Stromal cell of bone marrow (primary cell): Measurements from ENCODE around the gene STRC.
"Not testable (repeated sequence)": the region's sequence is repeated elsewhere in the genome, so short reads cannot be mapped to it uniquely, and the experiment has no call there.

Experiments used
- DNase-seq: peaks from one replicate; pipeline ENCODE4 v3.0.0-alpha.2; 2012; ENCODE audit warnings: low read depth

Gene STRC

GRCh38 chr15:43618700-43619099, at the start of gene STRC:
Gene STRC, minus strand, starts transcription at chr15:43618800. Its CDS starts 78 bp downstream, at chr15:43618722.
- not testable (repeated sequence) for DNase-seq

GRCh38 chr15:43666177-43666576, 47.6 kb upstream of the STRC start:
- not testable (repeated sequence) for DNase-seq

GRCh38 chr15:43663333-43663732, 44.7 kb upstream of the STRC start:
- DNase-seq: not testable (repeated sequence)

GRCh38 chr15:43662293-43662692, 43.7 kb upstream of the STRC start:
- DNase-seq: not testable (repeated sequence)

- DNase-seq: not testable (repeated sequence)
Observed at GRCh38 chr15:43659727-43660126, 41.1 kb upstream of the STRC start.

GRCh38 chr15:43649430-43649926, 30.9 kb upstream of the STRC start:
- not testable (repeated sequence) for DNase-seq

- no peak for DNase-seq
Observed at GRCh38 chr15:43648649-43649429, 30.2 kb upstream of the STRC start, which contains the start of gene CATSPER2. Gene CATSPER2, minus strand, starts transcription at chr15:43648844. Its CDS starts 783 bp downstream, at chr15:43648061.

GRCh38 chr15:43638464-43639204, 20.0 kb upstream of the STRC start:
- DNase-seq: not testable (repeated sequence)

- DNase-seq: not testable (repeated sequence)
Observed at GRCh38 chr15:43626937-43627336, 8.3 kb upstream of the STRC start.

- no peak for DNase-seq
Observed at GRCh38 chr15:43625106-43625505, 6.5 kb upstream of the STRC start.

GRCh38 chr15:43622068-43622799, 3.6 kb upstream of the STRC start:
- not testable (repeated sequence) for DNase-seq

GRCh38 chr15:43617750-43618149, 850 bp downstream of the STRC start:
- DNase-seq: not testable (repeated sequence)

GRCh38 chr15:43602233-43602632, 16.4 kb downstream of the STRC start:
- not testable (repeated sequence) for DNase-seq

GRCh38 chr15:43600200-43600599, 18.4 kb downstream of the STRC start:
- DNase-seq: not testable (repeated sequence)

GRCh38 chr15:43599131-43599530, 19.5 kb downstream of the STRC start:
- not testable (repeated sequence) for DNase-seq

GRCh38 chr15:43593328-43594190, 25.0 kb downstream of the STRC start, which contains the start of gene CKMT1B:
Gene CKMT1B, plus strand, starts transcription at chr15:43594027. Its CDS starts 192 bp downstream, at chr15:43594219.
- DNase-seq: not testable (repeated sequence)

- not testable (repeated sequence) for DNase-seq
Observed at GRCh38 chr15:43592841-43593240, 25.8 kb downstream of the STRC start.

GRCh38 chr15:43589778-43590466, 28.7 kb downstream of the STRC start, which contains the start of gene PPIP5K1:
Gene PPIP5K1, minus strand, starts transcription at chr15:43590208. Its CDS starts 5,704 bp downstream, at chr15:43584504.
- DNase-seq: not testable (repeated sequence)

GRCh38 chr15:43574607-43575006, 44.0 kb downstream of the STRC start:
- DNase-seq: not testable (repeated sequence)

GRCh38 chr15:43566615-43567014, 52.0 kb downstream of the STRC start:
- DNase-seq: not testable (repeated sequence)
